ENCODE results near the gene RHBDL1. TPM values are rescaled to one million over a fixed set of nuclear protein-coding genes. Genes with fewer than 3 reads are reported as not detected.

Gene RHBDL1
- total RNA-seq, 1 donor, result 1.3 TPM

DNA sequence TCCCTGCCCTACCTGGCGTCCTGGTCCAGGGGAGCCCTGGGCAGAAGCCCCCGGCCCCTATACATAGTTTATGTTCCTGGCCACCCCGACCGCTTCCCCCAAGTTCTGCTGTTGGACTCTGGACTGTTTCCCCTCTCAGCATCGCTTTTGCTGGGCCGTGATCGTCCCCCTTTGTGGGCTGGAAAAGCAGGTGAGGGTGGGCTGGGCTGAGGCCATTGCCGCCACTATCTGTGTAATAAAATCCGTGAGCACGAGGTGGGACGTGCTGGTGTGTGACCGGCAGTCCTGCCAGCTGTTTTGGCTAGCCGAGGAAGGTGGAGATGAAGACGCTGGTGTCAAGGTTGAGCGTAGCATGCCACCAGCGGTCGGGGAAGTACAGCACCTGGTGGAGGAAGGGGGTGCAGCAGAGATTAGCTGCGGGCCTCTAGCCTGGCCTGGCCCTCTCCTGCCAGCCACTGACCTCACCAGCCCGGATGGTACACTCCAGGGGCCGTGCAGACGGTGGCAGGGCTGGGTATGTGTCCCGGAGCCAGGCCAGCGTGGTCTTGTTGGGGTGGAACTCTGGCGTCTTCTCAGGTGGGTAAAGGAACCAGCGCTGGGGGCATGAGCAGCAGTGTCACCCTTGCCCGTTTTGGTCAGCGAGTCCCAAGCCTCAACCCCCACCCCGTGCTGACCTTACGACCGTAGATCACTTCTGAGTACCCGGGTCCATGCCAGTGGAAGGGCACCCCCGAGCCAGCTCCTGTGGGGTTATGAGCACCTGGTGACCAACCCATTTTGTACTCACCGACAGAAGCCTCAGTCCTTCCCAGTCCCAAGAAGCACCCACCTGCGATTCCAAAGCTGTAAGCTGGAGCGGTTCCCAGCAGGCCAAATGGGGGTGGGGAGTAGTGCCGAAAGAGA lies 7.3 kb downstream of the RHBDL1 start:
- DNase-seq (ENCODE audit: low read depth), result no peak
- peak overlapping the region; percentile 60 for H3K4me3 ChIP-seq (ENCODE audit: low read depth, low read length)
- TF ChIP-seq, protein P1, sequence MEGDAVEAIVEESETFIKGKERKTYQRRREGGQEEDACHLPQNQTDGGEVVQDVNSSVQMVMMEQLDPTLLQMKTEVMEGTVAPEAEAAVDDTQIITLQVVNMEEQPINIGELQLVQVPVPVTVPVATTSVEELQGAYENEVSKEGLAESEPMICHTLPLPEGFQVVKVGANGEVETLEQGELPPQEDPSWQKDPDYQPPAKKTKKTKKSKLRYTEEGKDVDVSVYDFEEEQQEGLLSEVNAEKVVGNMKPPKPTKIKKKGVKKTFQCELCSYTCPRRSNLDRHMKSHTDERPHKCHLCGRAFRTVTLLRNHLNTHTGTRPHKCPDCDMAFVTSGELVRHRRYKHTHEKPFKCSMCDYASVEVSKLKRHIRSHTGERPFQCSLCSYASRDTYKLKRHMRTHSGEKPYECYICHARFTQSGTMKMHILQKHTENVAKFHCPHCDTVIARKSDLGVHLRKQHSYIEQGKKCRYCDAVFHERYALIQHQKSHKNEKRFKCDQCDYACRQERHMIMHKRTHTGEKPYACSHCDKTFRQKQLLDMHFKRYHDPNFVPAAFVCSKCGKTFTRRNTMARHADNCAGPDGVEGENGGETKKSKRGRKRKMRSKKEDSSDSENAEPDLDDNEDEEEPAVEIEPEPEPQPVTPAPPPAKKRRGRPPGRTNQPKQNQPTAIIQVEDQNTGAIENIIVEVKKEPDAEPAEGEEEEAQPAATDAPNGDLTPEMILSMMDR (IDR thresholded peaks at IDR 0.05; ENCODE audit: insufficient read depth, low read depth, low read length), result no peak

DNA sequence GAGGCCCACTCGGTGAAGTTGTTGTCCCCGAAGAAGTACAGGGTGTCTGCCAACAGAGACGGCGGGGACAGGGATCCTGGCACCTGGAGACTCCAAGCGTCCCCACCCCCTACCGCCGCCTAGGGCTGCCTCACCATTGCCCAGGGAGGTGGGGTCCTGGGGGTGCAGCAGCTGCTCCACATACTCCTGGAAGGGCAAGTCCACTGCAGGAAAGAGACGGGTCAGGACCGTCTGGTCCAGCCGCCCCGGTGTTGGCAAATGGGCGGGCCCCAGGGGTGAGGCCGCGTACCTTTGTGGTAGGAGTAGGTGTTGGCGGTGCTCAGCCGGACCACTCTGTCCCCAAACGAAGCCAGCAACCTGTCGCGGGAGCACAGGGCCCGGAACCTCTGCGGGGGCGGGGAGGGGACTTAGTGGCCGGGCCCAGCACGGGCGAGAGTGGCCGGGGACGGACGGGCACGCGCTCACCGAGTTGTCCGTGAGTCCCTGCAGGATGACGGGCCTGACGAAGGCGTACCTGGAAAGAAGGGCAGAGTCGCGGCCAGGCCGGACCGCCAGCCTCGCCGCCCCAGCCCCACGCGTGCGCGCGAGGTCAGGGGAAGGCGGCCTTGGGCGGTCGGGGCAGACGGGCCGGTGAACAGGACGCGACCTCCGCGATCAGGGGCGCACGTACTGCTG lies 8.1 kb downstream of the RHBDL1 start:
- DNase-seq (ENCODE audit: low read depth), result no peak
- peak overlapping the region; percentile 60 for H3K4me3 ChIP-seq (ENCODE audit: low read depth, low read length)
- TF ChIP-seq, protein P1 (IDR thresholded peaks at IDR 0.05; ENCODE audit: insufficient read depth, low read depth, low read length), result no peak

DNA sequence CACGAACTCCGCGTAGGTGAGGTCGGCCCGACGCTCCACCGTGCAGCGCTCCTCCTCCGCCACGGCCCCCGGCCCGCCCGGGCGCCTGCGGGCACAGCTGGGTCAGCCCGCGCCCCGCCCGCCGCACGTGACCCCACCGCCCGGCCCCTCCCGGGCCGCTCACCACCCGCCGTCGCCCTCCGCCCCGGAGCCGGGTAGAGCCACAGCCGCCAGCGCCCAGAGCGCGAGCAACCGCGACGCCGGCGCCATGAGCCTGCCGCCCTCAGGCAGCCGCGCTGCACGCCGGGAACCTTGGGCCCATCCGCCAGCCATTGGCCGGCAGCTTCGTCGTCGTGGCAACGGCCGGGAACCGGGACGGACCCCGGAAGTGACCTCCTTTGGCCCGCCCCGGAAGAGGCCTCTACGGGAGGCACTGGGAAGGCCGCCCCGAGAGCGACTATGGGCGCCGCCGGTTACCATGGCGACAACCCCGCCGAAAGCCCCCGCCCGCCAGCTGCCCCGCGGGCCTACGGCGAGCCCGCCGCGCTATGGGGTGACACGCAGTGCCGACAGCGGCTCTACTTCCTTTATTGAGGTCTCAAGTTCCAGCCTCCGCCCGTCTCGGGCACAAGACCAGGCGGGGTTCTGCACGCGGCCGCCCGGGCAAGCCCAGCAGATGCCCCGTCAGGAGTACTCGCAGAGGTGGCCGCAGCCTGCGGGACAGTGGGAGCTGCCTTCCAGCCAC lies 8.8 kb downstream of the RHBDL1 start, which contains the start of gene JMJD8:
Gene JMJD8, minus strand, starts transcription at position 264 of the 724 bp plus-strand sequence. Its CDS starts 15 bp downstream, at position 249.
- H3K4me3 ChIP-seq (ENCODE audit: low read depth, low read length), result peak within 1 kb of the TSS; percentile 60
- DNase-seq (ENCODE audit: low read depth), result peak; percentile 95
- TF ChIP-seq, protein P1 (IDR thresholded peaks at IDR 0.05; ENCODE audit: insufficient read depth, low read depth, low read length), result no peak

DNA sequence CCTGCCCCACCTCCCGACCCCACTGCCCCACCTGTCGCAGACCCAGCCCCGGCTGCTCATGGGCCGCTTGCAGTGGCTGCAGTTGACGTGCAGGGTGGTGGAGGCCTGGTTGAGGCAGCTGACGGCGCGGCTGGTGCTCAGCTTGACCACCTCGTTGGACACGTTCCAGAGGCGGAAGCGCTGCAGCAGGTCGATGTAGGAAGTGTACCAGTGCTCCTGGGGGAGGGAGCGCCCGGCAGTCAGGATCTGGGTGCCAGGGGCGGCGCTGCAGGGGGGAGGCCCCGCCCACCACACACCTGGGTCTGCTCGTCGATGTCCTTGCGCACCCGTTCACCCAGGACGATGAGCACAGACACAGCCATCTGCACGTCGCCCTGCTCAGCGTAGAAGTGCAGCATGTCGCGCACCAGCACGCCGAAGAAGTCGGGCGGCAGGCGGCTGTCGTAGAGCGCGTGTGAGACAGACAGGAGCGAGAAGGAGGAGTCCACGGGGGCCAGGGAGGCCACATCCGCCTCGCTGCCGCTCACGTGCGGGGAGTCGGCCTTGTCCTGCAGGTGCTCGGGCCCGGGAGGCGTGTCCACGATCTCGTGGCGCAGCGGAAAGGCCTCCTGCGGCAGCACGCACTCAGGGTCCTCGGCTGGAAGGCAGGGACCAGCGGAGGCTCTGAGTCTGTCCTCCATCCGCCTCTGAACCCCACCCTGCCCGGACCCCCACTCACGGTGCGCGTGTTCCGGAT lies 9.7 kb downstream of the RHBDL1 start:
- no peak for DNase-seq (ENCODE audit: low read depth)
- H3K4me3 ChIP-seq (ENCODE audit: low read depth, low read length), result no peak overlapping the region
- TF ChIP-seq, protein P1 (IDR thresholded peaks at IDR 0.05; ENCODE audit: insufficient read depth, low read depth, low read length), result no peak

DNA sequence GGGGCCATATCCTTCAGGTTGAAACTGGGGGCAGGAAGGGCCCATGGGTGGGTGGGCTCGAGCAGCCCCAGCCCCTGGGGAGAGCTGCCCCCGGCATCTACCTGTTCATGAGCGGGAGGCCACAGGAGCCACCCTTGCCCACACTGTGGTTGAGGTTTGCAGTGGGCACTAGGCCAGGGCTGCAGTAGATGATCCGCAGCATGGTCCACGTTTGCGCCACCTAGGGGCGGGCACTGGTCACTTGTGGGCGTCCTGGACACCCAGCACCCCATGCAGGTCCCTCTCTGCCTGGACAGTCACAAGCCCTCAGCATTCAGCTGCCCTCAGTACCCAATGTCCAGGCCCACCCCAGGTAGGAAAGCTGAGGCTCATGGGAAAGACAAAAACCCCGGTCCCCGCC lies 10.5 kb downstream of the RHBDL1 start:
- H3K4me3 ChIP-seq (ENCODE audit: low read depth, low read length), result no peak overlapping the region
- DNase-seq (ENCODE audit: low read depth), result peak; percentile 40
- TF ChIP-seq, protein P1 (IDR thresholded peaks at IDR 0.05; ENCODE audit: insufficient read depth, low read depth, low read length), result peak; percentile 61
